GM19438 (cell line): ENCODE measurements around the gene CNPY1.

Source experiments
- ATAC-seq: cut with Tn5 transposase; IDR thresholded peaks from one replicate; pipeline ENCODE4 v1.9.1; 2021; ENCODE audit warnings: low read depth; ENCODE audit not compliant: unreplicated experiment

CNPY1 gene

DNA sequence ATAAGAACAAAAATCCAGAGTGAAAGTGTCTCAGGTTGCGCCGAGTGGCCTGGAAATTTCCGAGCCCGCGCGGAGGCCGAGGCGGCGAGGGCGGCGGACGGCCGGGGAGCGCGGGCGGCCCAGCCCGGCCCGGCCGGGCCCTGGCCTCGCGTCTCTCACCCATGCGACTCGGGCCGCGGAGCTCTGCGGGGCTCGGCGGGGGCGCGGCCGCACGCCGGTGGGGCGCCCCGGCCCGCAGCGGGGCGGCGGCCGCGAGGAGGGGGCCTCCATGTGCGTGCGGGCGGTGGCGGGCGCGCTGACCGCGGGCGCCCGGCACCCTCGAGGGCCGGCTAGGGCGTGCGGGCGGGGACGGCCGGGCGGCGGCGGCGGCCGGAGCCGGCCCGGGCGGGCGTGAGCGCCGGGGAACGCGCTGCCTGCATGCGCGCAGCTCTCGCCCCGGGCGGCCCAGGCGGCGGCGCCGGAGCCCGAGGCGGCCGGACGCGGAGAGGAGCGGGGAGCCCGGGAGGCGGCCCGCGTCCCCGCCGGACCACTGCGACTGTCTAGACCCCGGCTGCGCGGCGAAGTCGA lies 88.7 kb downstream of the CNPY1 start:
- ATAC-seq, result no peak

DNA sequence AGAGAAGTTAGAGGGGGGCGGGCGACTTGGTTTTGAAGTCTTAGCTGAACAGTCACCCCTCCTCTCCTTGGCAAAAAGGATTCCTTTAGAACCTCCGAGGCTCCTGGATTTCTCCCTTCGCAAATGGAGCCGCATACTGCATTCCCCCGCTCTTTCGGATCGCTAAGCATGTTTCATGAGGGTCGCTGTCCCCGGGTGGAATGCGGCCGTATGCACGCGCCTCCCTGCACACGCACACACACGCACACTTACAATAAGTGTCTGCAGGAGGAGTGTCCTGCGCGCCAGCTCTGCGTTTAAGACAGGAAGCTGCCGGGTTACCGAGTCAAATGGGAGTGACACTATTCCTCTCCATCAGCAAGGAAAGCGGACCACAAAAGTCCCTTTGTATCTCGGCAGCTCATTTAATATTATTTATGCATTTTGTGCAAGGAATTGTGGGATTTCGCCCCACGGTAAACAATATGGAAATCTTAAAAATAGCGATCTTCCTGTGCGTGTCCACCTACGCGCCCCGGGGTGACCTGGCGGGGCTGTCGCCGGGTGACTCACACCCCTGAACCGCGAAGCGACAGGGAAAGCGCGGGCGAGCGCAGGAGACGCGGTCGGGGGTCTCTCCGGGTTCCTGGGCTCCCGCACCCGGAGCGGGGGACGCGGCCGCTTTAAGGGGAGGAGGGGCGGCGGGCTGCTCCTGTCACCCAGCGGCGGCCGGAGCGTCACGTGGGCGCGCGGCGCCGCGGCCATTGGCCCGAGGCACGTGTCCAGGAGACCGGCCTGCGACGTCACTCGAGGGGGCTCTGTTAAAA lies 89.4 kb downstream of the CNPY1 start:
- ATAC-seq, result no peak

DNA sequence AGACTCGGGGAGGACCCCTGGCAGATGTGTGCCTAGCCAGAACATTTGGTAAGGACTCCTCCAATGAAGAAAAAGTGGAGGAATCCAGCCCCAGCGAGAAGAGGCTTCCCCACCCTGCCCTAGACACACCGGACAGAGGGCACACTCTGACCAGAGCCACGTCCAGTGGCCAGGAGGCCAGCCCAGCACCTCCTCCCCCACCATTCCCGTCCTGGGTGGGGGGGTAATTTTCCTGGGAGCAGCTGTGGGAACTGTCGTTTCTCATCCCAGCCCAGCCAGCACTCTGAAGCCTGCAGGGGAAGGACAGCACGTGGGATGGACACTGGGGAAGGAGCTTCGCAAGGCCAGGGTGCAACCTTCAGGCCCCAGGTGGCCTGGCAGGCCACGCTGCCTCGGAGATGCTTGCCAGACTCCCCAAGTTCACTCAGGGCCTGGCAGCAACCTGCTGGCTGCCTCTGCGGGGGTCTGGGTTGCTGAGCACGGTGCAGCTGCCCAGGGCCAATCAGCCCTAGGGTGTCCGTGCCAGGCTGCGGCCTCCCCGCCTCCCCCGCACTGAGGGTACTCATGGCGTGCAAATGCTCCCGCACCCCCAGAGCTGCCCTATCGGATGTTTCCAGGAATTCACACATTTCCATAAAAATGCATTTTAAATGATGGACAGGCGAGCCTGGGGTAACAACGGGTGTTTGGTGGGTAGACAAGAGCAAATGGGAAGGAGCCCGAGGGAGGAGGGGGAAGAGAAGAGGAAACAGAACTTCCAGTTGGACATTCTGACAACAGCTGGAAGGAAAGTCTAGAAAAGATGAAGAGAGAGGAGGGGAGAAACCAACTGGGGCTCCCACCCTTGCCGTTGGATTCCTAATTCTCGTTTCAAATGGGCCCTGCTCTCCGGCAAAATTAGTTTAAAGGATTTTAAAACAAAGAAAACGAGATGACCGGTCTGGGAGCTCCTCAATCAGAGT lies 90.3 kb downstream of the CNPY1 start:
- ATAC-seq, result no peak

- no peak for ATAC-seq
These were observed 91.1 kb downstream of the CNPY1 start for GRCh38 chr7:155455132-155455693.

- ATAC-seq, result no peak
These were observed 91.9 kb downstream of the CNPY1 start for GRCh38 chr7:155454183-155455112.

DNA sequence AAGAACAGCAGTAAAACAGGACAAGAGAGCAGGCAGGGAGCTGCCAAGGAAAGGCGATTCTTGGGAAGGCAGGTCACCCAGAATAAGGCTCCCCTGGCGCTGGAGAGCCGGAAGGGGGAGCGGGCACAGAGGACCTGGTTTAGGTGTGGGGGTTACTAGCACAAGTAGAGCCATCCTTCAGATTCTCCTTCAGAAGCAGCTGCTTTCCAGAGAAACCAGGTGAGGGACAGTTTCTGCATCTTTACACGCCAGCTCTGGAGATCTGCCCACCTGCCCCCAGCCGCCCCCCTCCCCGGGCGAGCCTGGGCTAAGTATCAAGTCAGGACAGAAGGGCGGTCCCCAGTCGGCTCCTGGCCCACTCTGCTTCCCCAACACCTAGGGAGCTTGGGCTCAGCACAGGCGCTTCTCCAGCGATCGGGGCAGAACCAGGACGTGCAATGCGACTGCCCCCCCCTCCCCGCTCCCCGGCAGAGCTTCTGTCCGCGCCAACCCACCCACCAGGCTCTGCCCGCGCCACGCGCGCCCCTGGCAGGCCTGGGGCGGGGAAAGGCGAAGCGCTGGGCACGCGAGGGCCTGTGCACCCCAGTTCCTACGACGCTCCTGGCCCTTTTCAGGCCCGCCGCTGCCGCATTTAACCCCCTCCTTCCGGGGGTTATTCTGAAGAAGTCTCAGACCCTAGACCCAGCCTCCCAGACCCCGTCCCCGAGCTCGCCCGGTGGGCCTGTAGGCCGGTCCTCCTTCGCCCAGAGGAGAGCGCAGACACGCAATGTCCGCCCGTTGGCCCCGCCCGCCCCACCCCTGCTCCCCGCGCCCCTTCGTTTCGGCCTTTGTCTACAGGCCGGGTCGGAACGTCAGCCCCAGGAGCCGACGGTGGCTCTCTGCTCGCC lies 92.8 kb downstream of the CNPY1 start:
- ATAC-seq, result no peak

- no peak for ATAC-seq
These were observed 93.7 kb downstream of the CNPY1 start for GRCh38 chr7:155452505-155453295.

DNA sequence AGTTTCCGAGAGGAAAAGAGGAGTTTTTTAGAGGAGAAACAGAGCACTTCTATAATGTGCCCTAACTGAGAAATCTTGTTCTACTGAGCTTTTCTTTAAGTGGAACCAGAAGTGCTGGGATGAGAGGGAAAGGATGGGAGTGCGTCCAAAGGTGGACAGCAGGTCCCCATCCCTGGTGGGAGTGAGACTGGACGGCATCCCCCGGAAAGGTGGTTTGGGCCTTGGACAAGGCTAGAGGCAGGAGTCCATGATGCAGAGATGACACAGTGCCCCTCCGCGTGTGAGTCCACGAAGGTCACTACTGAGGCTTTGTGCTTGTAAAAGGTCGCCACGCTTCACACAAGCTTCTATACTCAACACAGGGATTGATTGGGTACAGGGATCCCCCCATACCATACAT lies 94.5 kb downstream of the CNPY1 start:
- no peak for ATAC-seq
